ENCODE measurements around the gene TGFB1I1. TPM values are rescaled to one million over a fixed set of nuclear protein-coding genes. Genes with fewer than 3 reads are reported as not detected.

Gene TGFB1I1
- total and polyA plus RNA-seq, 2 of the 13 experiments (the other 11 are each of a cell fraction or from before 2014, with no cell fraction given), result 0.80 to 2.9 TPM

DNA sequence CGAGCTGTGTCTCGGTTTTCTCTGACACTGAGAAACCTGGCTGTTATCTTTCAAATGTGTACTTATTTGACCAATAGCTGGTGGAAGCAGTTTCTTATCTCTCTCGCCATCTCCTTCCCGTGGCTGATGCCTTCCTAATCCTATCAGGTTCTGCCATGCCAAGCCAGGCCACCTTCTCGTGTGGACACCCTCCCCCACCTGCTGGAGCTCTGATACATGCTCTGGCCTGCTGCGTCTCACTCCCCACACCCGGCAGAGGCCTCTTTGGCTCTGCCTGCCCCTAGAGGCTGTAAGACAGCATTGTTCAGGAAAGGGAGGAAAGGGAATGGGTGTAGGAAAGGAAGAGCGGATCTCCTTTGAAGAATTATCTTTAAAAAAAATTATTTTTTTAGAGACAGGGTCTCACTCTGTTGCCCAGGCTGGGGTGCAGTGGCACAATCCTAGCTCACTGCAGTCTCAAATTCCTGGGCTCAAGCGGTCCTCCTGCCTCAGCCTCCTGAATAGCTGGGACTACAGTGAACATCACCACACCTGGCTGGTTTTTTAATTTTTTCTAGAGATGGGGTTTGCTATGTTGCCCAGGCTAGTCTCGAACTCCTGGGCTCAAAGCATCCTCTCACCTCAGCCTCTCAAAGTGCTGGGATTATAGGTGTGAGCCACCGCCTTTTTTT is 20.1 kb upstream of the TGFB1I1 start (continued):
- TF ChIP-seq, protein P1, sequence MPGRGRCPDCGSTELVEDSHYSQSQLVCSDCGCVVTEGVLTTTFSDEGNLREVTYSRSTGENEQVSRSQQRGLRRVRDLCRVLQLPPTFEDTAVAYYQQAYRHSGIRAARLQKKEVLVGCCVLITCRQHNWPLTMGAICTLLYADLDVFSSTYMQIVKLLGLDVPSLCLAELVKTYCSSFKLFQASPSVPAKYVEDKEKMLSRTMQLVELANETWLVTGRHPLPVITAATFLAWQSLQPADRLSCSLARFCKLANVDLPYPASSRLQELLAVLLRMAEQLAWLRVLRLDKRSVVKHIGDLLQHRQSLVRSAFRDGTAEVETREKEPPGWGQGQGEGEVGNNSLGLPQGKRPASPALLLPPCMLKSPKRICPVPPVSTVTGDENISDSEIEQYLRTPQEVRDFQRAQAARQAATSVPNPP (CRISPR knock-in tag; IDR thresholded peaks at IDR 0.05), result no peak
- no peak for TF ChIP-seq XBP1 (CRISPR knock-in tag; IDR thresholded peaks at IDR 0.05)
- no peak for TF ChIP-seq FIP1L1 (IDR thresholded peaks at IDR 0.05; ENCODE audit: borderline replicate concordance, insufficient read depth, low read depth, low read length)
- TF ChIP-seq ZNF207 (IDR thresholded peaks at IDR 0.05; ENCODE audit: borderline replicate concordance), result no peak
- no peak for TF ChIP-seq MBNL3 (CRISPR knock-in tag; conservative IDR thresholded peaks at IDR 0.05)
- TF ChIP-seq, protein P2, sequence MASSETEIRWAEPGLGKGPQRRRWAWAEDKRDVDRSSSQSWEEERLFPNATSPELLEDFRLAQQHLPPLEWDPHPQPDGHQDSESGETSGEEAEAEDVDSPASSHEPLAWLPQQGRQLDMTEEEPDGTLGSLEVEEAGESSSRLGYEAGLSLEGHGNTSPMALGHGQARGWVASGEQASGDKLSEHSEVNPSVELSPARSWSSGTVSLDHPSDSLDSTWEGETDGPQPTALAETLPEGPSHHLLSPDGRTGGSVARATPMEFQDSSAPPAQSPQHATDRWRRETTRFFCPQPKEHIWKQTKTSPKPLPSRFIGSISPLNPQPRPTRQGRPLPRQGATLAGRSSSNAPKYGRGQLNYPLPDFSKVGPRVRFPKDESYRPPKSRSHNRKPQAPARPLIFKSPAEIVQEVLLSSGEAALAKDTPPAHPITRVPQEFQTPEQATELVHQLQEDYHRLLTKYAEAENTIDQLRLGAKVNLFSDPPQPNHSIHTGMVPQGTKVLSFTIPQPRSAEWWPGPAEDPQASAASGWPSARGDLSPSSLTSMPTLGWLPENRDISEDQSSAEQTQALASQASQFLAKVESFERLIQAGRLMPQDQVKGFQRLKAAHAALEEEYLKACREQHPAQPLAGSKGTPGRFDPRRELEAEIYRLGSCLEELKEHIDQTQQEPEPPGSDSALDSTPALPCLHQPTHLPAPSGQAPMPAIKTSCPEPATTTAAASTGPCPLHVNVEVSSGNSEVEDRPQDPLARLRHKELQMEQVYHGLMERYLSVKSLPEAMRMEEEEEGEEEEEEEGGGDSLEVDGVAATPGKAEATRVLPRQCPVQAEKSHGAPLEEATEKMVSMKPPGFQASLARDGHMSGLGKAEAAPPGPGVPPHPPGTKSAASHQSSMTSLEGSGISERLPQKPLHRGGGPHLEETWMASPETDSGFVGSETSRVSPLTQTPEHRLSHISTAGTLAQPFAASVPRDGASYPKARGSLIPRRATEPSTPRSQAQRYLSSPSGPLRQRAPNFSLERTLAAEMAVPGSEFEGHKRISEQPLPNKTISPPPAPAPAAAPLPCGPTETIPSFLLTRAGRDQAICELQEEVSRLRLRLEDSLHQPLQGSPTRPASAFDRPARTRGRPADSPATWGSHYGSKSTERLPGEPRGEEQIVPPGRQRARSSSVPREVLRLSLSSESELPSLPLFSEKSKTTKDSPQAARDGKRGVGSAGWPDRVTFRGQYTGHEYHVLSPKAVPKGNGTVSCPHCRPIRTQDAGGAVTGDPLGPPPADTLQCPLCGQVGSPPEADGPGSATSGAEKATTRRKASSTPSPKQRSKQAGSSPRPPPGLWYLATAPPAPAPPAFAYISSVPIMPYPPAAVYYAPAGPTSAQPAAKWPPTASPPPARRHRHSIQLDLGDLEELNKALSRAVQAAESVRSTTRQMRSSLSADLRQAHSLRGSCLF (CRISPR knock-in tag; IDR thresholded peaks at IDR 0.05; ENCODE audit: borderline replicate concordance), result no peak
- 0 out of 2 replicates have a peak, but pooled peaks have one; percentile 58 for TF ChIP-seq MTERF4 (CRISPR knock-in tag; IDR thresholded peaks at IDR 0.05)
- no peak for TF ChIP-seq ZNF816 (CRISPR knock-in tag; IDR thresholded peaks at IDR 0.05; ENCODE audit: borderline replicate concordance)
- no peak for TF ChIP-seq PBX3 (CRISPR knock-in tag; IDR thresholded peaks at IDR 0.05; ENCODE audit: borderline replicate concordance)
- no peak for TF ChIP-seq CBX1 (IDR thresholded peaks at IDR 0.05; ENCODE audit: low read depth)
- 0 out of 2 replicates have a peak, but pooled peaks have one; percentile 26 for TF ChIP-seq SMAD3 (CRISPR knock-in tag; IDR thresholded peaks at IDR 0.05)
